Ishikawa (cell line): ENCODE data around the gene IP6K3.

Experiments
- CEBPB ChIP-seq: IDR thresholded peaks from 2 replicates; pipeline ENCODE4 v1.6.1; 2012
- CREB1 ChIP-seq: IDR thresholded peaks from 2 replicates; pipeline ENCODE4 v1.6.1; 2012; ENCODE audit warnings: low read depth
- EGR1 ChIP-seq: IDR thresholded peaks from 2 replicates; pipeline ENCODE4 v1.6.1; 2012
- EP300 ChIP-seq: IDR thresholded peaks from 2 replicates; pipeline ENCODE4 v1.6.1; 2012; ENCODE audit warnings: borderline replicate concordance
- FOXM1 ChIP-seq: IDR thresholded peaks from 2 replicates; pipeline ENCODE4 v1.6.1; 2012; ENCODE audit warnings: low read depth, borderline replicate concordance
- MAX ChIP-seq: IDR thresholded peaks from 2 replicates; pipeline ENCODE4 v1.6.1; 2012
- NFIC ChIP-seq: IDR thresholded peaks from 2 replicates; pipeline ENCODE4 v1.6.1; 2012
- RAD21 ChIP-seq: IDR thresholded peaks from 2 replicates; pipeline ENCODE4 v1.6.1; 2012; ENCODE audit warnings: low read depth
- REST ChIP-seq: IDR thresholded peaks from 2 replicates; pipeline ENCODE4 v1.6.1; 2012; ENCODE audit warnings: low read depth, mild to moderate bottlenecking
- TAF1 ChIP-seq: IDR thresholded peaks from 2 replicates; pipeline ENCODE4 v1.6.1; 2012; ENCODE audit warnings: low read depth, mild to moderate bottlenecking
- TCF12 ChIP-seq: IDR thresholded peaks from 2 replicates; pipeline ENCODE4 v1.6.1; 2012; ENCODE audit warnings: low read depth
- TEAD4 ChIP-seq: IDR thresholded peaks from 2 replicates; pipeline ENCODE4 v1.6.1; 2012
- USF1 ChIP-seq: IDR thresholded peaks from 2 replicates; pipeline ENCODE4 v1.6.1; 2012
- YY1 ChIP-seq: IDR thresholded peaks from 2 replicates; pipeline ENCODE4 v1.6.1; 2012; ENCODE audit warnings: low read depth

- TF ChIP-seq RAD21 (no peak), TCF12 (no peak), TAF1 (no peak), MAX (no peak), EP300 (no peak), NFIC (no peak), YY1 (no peak), CEBPB (no peak), CREB1 (no peak), EGR1 (no peak), REST (no peak), USF1 (no peak), FOXM1 (no peak), TEAD4 (no peak)
These were observed 42.3 kb downstream of the IP6K3 start for GRCh38 chr6:33704215-33705066.
